ENCODE measurements around the gene SP100.
"Not testable (repeated sequence)": the region's sequence is repeated elsewhere in the genome, so short reads cannot be mapped to it uniquely, and the experiment has no call there.

The SP100 gene

DNA sequence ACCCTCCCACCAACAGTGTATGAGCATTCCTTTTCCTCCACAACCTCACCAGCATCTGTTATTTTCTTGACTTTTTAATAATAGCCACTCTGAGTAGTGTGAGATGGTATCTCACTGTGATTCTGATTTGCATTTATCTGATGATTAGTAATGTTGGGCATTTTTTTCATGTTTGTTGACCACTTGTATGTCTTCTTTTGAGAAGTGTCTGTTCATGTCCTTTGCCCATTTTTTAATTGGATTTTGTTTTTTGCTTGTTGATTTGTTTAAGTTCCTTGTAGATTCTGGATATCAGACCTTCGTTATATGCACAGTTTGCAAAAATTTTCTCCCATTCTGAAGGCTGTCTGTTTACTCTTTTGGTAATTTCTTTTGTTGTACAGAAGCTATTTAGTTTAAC lies 59.1 kb downstream of the SP100 start:
- no peak overlapping the region for H2AFZ ChIP-seq (ENCODE audit: low read depth, low read length, severe bottlenecking)
- no peaks in the 10 kb centered on the region for H4K20me1 ChIP-seq (ENCODE audit: low read depth, low read length)
- H3K27ac ChIP-seq (ENCODE audit: low read depth, low read length): no peak overlapping the region
- H3K9me3 ChIP-seq (ENCODE audit: insufficient read depth, low read length): peaks cover 10% of the 10 kb centered on the region; the same call in 1 of the 2 replicates
- H3K4me3 ChIP-seq (ENCODE audit: insufficient read depth, low read length, poor library complexity, severe bottlenecking): no peak overlapping the region
- no peak overlapping the region for H3K4me2 ChIP-seq (ENCODE audit: low read depth, low read length, poor library complexity, severe bottlenecking)
- TF ChIP-seq EZH2phosphoT487 (conservative IDR thresholded peaks at IDR 0.05; ENCODE audit: low read length): no peak
- H3K36me3 ChIP-seq (ENCODE audit: low read length): peaks cover 27% of the 10 kb centered on the region
- H3K79me2 ChIP-seq (ENCODE audit: insufficient read depth, low read length): no peaks in the 10 kb centered on the region
- no peaks in the 10 kb centered on the region for H3K9me2 ChIP-seq (replicated peaks; ENCODE audit: insufficient read depth, low read length)
- H3K9ac ChIP-seq (ENCODE audit: low read length): no peak overlapping the region
- H3K27me3 ChIP-seq (ENCODE audit: low read length): no peaks in the 10 kb centered on the region
- H3F3A ChIP-seq (ENCODE audit: insufficient read depth): peaks cover 28% of the 10 kb centered on the region

- H3K9me3 ChIP-seq (ENCODE audit: insufficient read depth, low read length): no peaks in the 10 kb centered on the region
- H3K27me3 ChIP-seq (ENCODE audit: low read length): no peaks in the 10 kb centered on the region
- no peak overlapping the region for H3K4me2 ChIP-seq (ENCODE audit: low read depth, low read length, poor library complexity, severe bottlenecking)
- H2AFZ ChIP-seq (ENCODE audit: low read depth, low read length, severe bottlenecking): no peak overlapping the region
- H3K36me3 ChIP-seq (ENCODE audit: low read length): peaks cover 13% of the 10 kb centered on the region
- H3K27ac ChIP-seq (ENCODE audit: low read depth, low read length): no peak overlapping the region
- no peak overlapping the region for H3K4me3 ChIP-seq (ENCODE audit: insufficient read depth, low read length, poor library complexity, severe bottlenecking)
- no peaks in the 10 kb centered on the region for H3F3A ChIP-seq (ENCODE audit: insufficient read depth)
- H3K79me2 ChIP-seq (ENCODE audit: insufficient read depth, low read length): no peaks in the 10 kb centered on the region
- H4K20me1 ChIP-seq (ENCODE audit: low read depth, low read length): no peaks in the 10 kb centered on the region
- no peak for TF ChIP-seq EZH2phosphoT487 (conservative IDR thresholded peaks at IDR 0.05; ENCODE audit: low read length)
- TF ChIP-seq, protein P1, sequence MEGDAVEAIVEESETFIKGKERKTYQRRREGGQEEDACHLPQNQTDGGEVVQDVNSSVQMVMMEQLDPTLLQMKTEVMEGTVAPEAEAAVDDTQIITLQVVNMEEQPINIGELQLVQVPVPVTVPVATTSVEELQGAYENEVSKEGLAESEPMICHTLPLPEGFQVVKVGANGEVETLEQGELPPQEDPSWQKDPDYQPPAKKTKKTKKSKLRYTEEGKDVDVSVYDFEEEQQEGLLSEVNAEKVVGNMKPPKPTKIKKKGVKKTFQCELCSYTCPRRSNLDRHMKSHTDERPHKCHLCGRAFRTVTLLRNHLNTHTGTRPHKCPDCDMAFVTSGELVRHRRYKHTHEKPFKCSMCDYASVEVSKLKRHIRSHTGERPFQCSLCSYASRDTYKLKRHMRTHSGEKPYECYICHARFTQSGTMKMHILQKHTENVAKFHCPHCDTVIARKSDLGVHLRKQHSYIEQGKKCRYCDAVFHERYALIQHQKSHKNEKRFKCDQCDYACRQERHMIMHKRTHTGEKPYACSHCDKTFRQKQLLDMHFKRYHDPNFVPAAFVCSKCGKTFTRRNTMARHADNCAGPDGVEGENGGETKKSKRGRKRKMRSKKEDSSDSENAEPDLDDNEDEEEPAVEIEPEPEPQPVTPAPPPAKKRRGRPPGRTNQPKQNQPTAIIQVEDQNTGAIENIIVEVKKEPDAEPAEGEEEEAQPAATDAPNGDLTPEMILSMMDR (IDR thresholded peaks at IDR 0.05; ENCODE audit: insufficient read depth, low read length, poor library complexity, severe bottlenecking): no peak
- H3K9ac ChIP-seq (ENCODE audit: low read length): no peak overlapping the region
- H3K9me2 ChIP-seq (replicated peaks; ENCODE audit: insufficient read depth, low read length): no peaks in the 10 kb centered on the region
Measured at GRCh38 chr2:230485801-230486341, 69.9 kb downstream of the SP100 start.

GRCh38 chr2:230491219-230491618 lies 75.2 kb downstream of the SP100 start:
- H3K4me2 ChIP-seq (ENCODE audit: low read depth, low read length, poor library complexity, severe bottlenecking); H3F3A ChIP-seq (ENCODE audit: insufficient read depth); H3K27ac ChIP-seq (ENCODE audit: low read depth, low read length); H3K4me3 ChIP-seq (ENCODE audit: insufficient read depth, low read length, poor library complexity, severe bottlenecking); H3K79me2 ChIP-seq (ENCODE audit: insufficient read depth, low read length); H2AFZ ChIP-seq (ENCODE audit: low read depth, low read length, severe bottlenecking); H3K27me3 ChIP-seq (ENCODE audit: low read length); H4K20me1 ChIP-seq (ENCODE audit: low read depth, low read length); H3K9me3 ChIP-seq (ENCODE audit: insufficient read depth, low read length); H3K9ac ChIP-seq (ENCODE audit: low read length); H3K9me2 ChIP-seq (replicated peaks; ENCODE audit: insufficient read depth, low read length): not testable (repeated sequence)
- peaks cover 12% of the 10 kb centered on the region for H3K36me3 ChIP-seq (ENCODE audit: low read length)

GRCh38 chr2:230492107-230492506 lies 76.1 kb downstream of the SP100 start:
- H3K27ac ChIP-seq (ENCODE audit: low read depth, low read length): no peak overlapping the region
- 0 out of 2 replicates have a peak, but pooled peaks cover 3% of the 10 kb centered on the region for H3F3A ChIP-seq (ENCODE audit: insufficient read depth)
- H3K4me3 ChIP-seq (ENCODE audit: insufficient read depth, low read length, poor library complexity, severe bottlenecking): no peak overlapping the region
- H3K9ac ChIP-seq (ENCODE audit: low read length): no peak overlapping the region
- no peaks in the 10 kb centered on the region for H3K9me2 ChIP-seq (replicated peaks; ENCODE audit: insufficient read depth, low read length)
- H3K79me2 ChIP-seq (ENCODE audit: insufficient read depth, low read length): no peaks in the 10 kb centered on the region
- H3K36me3 ChIP-seq (ENCODE audit: low read length): peaks cover 9% of the 10 kb centered on the region; the same call in 1 of the 2 replicates
- TF ChIP-seq, protein P1 (IDR thresholded peaks at IDR 0.05; ENCODE audit: insufficient read depth, low read length, poor library complexity, severe bottlenecking): no peak
- TF ChIP-seq EZH2phosphoT487 (conservative IDR thresholded peaks at IDR 0.05; ENCODE audit: low read length): no peak
- no peak overlapping the region for H3K4me2 ChIP-seq (ENCODE audit: low read depth, low read length, poor library complexity, severe bottlenecking)
- no peaks in the 10 kb centered on the region for H4K20me1 ChIP-seq (ENCODE audit: low read depth, low read length)
- no peaks in the 10 kb centered on the region for H3K27me3 ChIP-seq (ENCODE audit: low read length)
- no peak overlapping the region for H2AFZ ChIP-seq (ENCODE audit: low read depth, low read length, severe bottlenecking)
- no peaks in the 10 kb centered on the region for H3K9me3 ChIP-seq (ENCODE audit: insufficient read depth, low read length)
